Measurements from ENCODE around the gene OR2AE1. TPM values are rescaled to one million over a fixed set of nuclear protein-coding genes. Genes with fewer than 3 reads are reported as not detected.

OR2AE1 gene
- polyA plus RNA-seq, 3 donors = not detected

DNA sequence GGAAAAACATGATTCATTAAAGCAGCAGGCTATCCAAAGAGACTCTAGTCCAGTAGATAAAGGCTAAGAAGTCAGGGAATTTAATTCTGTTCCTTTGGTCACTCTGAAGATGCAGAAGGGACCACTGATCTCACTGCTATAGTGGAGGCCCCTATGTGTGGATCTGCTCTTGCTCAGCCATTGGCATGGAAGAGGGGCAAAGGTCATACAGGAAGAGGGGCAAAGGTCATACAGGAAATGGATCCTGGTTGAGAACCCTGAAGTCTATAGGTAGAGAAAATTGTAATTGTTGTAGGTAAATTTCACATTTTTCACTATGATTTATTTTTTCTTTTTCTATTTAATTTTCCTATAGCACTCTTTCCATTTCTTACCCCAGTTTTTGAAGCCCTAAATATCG, 21.6 kb downstream of the OR2AE1 start:
- Histone ChIP-seq H3K36me3 (replicated peaks in 1 of 2; ENCODE audit: control insufficient read depth in 1 of 2, insufficient read depth in 2 of 2, low read length in 2 of 2) (no peaks in the 10 kb centered on the region), H4K20me1 (ENCODE audit: insufficient read depth, low read length) (no peaks in the 10 kb centered on the region), H3K4me1 (ENCODE audit: control insufficient read depth in 1 of 2, insufficient read depth in 2 of 2, low read length in 2 of 2) (no peaks in the 10 kb centered on the region), H3K9ac (ENCODE audit: insufficient read depth, low read length, poor library complexity, severe bottlenecking) (no peak overlapping the region), H3K27ac (ENCODE audit: low read depth in 1 of 2, low read length in 2 of 2) (no peak overlapping the region), H3K79me2 (ENCODE audit: insufficient read depth, low read length) (no peaks in the 10 kb centered on the region), H3K4me3 (replicated peaks in 1 of 3; ENCODE audit: low read depth in 2 of 3, low read length in 3 of 3) (no peak overlapping the region), H2AFZ (ENCODE audit: insufficient read depth, low read depth, low read length, poor library complexity, severe bottlenecking) (no peak overlapping the region), H3K4me2 (replicated peaks; ENCODE audit: extremely low read depth, low read length, poor library complexity, severe bottlenecking) (no peak overlapping the region), H3K27me3 (ENCODE audit: control insufficient read depth in 2 of 2, insufficient read depth in 2 of 2, low read length in 2 of 2) (no peaks in the 10 kb centered on the region), H3K9me3 (replicated peaks in 1 of 2; ENCODE audit: control insufficient read depth in 1 of 2, insufficient read depth in 1 of 2, low read length in 2 of 2) (no peaks in the 10 kb centered on the region)
- DNase-seq = no peak
- TF ChIP-seq CTCF (IDR thresholded peaks at IDR 0.05) = no peak
- WGBS (ENCODE audit: insufficient coverage) = no CpG with 5 or more reads among the region's 1 CpG
- intact Hi-C loops (cut with micrococcal nuclease) = no loop called here
- no peaks in the 10 kb centered on the region for H3K4me1 Mint-ChIP-seq
- H3K27ac Mint-ChIP-seq = no peak overlapping the region
- peaks cover 4 to 26% (median 11%) of the 10 kb centered on the region in 3 donors for H3K27me3 Mint-ChIP-seq (ENCODE audit: low read depth in 3 of 3)
- peaks cover 0 to 9% (median 2%) of the 10 kb centered on the region in 7 donors for H3K9me3 Mint-ChIP-seq
- H3K36me3 Mint-ChIP-seq = no peaks in the 10 kb centered on the region
- no peak overlapping the region for H3K4me3 Mint-ChIP-seq

- Mint-ChIP-seq H3K4me3 (no peak overlapping the region), H3K4me1 (no peaks in the 10 kb centered on the region), H3K9me3 (peaks cover 0 to 2% (median 0%) of the 10 kb centered on the region in 7 donors), H3K27ac (no peak overlapping the region), H3K36me3 (no peaks in the 10 kb centered on the region), H3K27me3 (ENCODE audit: low read depth in 3 of 3) (peaks cover 4 to 23% (median 5%) of the 10 kb centered on the region in 3 donors)
- intact Hi-C loops (cut with micrococcal nuclease) = no loop called here
- no peaks in the 10 kb centered on the region for H4K20me1 ChIP-seq (ENCODE audit: insufficient read depth, low read length)
- no peaks in the 10 kb centered on the region for H3K36me3 ChIP-seq (replicated peaks in 1 of 2; ENCODE audit: control insufficient read depth in 1 of 2, insufficient read depth in 2 of 2, low read length in 2 of 2)
- H3K4me1 ChIP-seq (ENCODE audit: control insufficient read depth in 1 of 2, insufficient read depth in 2 of 2, low read length in 2 of 2) = no peaks in the 10 kb centered on the region
- H2AFZ ChIP-seq (ENCODE audit: insufficient read depth, low read depth, low read length, poor library complexity, severe bottlenecking) = no peak overlapping the region
- H3K27me3 ChIP-seq (ENCODE audit: control insufficient read depth in 2 of 2, insufficient read depth in 2 of 2, low read length in 2 of 2) = no peaks in the 10 kb centered on the region
- H3K4me3 ChIP-seq (replicated peaks in 1 of 3; ENCODE audit: low read depth in 2 of 3, low read length in 3 of 3) = no peak overlapping the region
- H3K9ac ChIP-seq (ENCODE audit: insufficient read depth, low read length, poor library complexity, severe bottlenecking) = no peak overlapping the region
- TF ChIP-seq CTCF (IDR thresholded peaks at IDR 0.05) = no peak
- H3K79me2 ChIP-seq (ENCODE audit: insufficient read depth, low read length) = no peaks in the 10 kb centered on the region
- DNase-seq = no peak
- 100% methylated on average over 2 of the region's 6 CpGs for WGBS (ENCODE audit: insufficient coverage)
- no peaks in the 10 kb centered on the region for H3K9me3 ChIP-seq (replicated peaks in 1 of 2; ENCODE audit: control insufficient read depth in 1 of 2, insufficient read depth in 1 of 2, low read length in 2 of 2)
- no peak overlapping the region for H3K4me2 ChIP-seq (replicated peaks; ENCODE audit: extremely low read depth, low read length, poor library complexity, severe bottlenecking)
- H3K27ac ChIP-seq (ENCODE audit: low read depth in 1 of 2, low read length in 2 of 2) = no peak overlapping the region
Measured at GRCh38 chr7:99848420-99849216, 28.2 kb downstream of the OR2AE1 start.

Measured in CD14-positive monocyte (primary cell).